NB4 (cell line): ENCODE results near the gene OR51A7.

ENCODE experiments used
- MAX ChIP-seq: IDR thresholded peaks from 2 replicates; pipeline ENCODE4 v1.6.1; 2011; ENCODE audit warnings: low read depth, low read length
- MYC ChIP-seq: IDR thresholded peaks from 2 replicates; pipeline ENCODE4 v1.6.1; 2011; ENCODE audit warnings: low read depth, low read length
- POLR2A ChIP-seq: IDR thresholded peaks from 2 replicates; pipeline ENCODE4 v1.6.1; 2011; ENCODE audit warnings: mild to moderate bottlenecking; ENCODE audit not compliant: insufficient read length; ENCODE audit errors: extremely low read depth
- TF ChIP-seq, protein P1 (sequence below): IDR thresholded peaks from one replicate; pipeline ENCODE4 v1.5.1; 2012; ENCODE audit warnings: low read depth, low read length

- TF ChIP-seq, protein P1, sequence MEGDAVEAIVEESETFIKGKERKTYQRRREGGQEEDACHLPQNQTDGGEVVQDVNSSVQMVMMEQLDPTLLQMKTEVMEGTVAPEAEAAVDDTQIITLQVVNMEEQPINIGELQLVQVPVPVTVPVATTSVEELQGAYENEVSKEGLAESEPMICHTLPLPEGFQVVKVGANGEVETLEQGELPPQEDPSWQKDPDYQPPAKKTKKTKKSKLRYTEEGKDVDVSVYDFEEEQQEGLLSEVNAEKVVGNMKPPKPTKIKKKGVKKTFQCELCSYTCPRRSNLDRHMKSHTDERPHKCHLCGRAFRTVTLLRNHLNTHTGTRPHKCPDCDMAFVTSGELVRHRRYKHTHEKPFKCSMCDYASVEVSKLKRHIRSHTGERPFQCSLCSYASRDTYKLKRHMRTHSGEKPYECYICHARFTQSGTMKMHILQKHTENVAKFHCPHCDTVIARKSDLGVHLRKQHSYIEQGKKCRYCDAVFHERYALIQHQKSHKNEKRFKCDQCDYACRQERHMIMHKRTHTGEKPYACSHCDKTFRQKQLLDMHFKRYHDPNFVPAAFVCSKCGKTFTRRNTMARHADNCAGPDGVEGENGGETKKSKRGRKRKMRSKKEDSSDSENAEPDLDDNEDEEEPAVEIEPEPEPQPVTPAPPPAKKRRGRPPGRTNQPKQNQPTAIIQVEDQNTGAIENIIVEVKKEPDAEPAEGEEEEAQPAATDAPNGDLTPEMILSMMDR: no peak
- TF ChIP-seq MAX: no peak
- no peak for TF ChIP-seq POLR2A
- TF ChIP-seq MYC: no peak
These were observed 21.0 kb upstream of the OR51A7 start for GRCh38 chr11:4882543-4882942.
